Omental fat pad (tissue), 4 donors: ENCODE results near the gene FAM53A. TPM values are rescaled to one million over a fixed set of nuclear protein-coding genes. Genes with fewer than 3 reads are reported as not detected.

Experiments
- ATAC-seq: fragments of 150-250 bp; one replicate; pipeline ENCODE4 v1.9.1; 2016; ENCODE audit warnings: mild to moderate bottlenecking, moderate library complexity; ENCODE audit not compliant: low FRiP score
- DNase-seq: peaks from one replicate; pipeline ENCODE4 v3.0.0-alpha.2; 2019; ENCODE audit warnings: low spot score
- CTCF ChIP-seq, 3 donors: fragments of 450-650 bp; IDR thresholded peaks; one replicate each; pipeline ENCODE4 v1.5.1; 2016 to 2017; ENCODE audit warnings: antibody characterized with exemption in 3 of 3, mild to moderate bottlenecking in 3 of 3, moderate library complexity in 2 of 3
- small RNA-seq: library from RNA; depleted of rRNA; stranded (forward); fragments of <200 nt; gene quantifications from one replicate; pipeline ENCODE3, GENCODE V24; 2016
- total RNA-seq, 4 donors: library from RNA; depleted of rRNA; stranded (reverse); fragments of >200 nt; gene quantifications; one replicate each; pipeline ENCODE4 v1.1.0, GENCODE V29; 2016

Gene FAM53A
- total RNA-seq, 4 donors from 2014 or later, result 2.0 to 10.9 (median 5.6) TPM

- TF ChIP-seq CTCF (IDR thresholded peaks at IDR 0.05), result no peak
- DNase-seq (no peak), ATAC-seq (no peak)
Measured at GRCh38 chr4:1593881-1594345, 90.2 kb downstream of the FAM53A start.

- TF ChIP-seq CTCF (IDR thresholded peaks at IDR 0.05), result no peak
- no peak for ATAC-seq
- no peak for DNase-seq
Measured at GRCh38 chr4:1593458-1593857, 90.7 kb downstream of the FAM53A start.

- no peak for TF ChIP-seq CTCF (IDR thresholded peaks at IDR 0.05)
- ATAC-seq (no peak), DNase-seq (no peak)
Measured at GRCh38 chr4:1592709-1593417, 91.2 kb downstream of the FAM53A start.

- DNase-seq (no peak), ATAC-seq (no peak)
- TF ChIP-seq CTCF (IDR thresholded peaks at IDR 0.05), result no peak
Measured at GRCh38 chr4:1592068-1592708, 91.9 kb downstream of the FAM53A start.

- no peak for ATAC-seq
- no peak for TF ChIP-seq CTCF (IDR thresholded peaks at IDR 0.05)
- DNase-seq, result no peak
Measured at GRCh38 chr4:1591107-1591506, 93.0 kb downstream of the FAM53A start.

- ATAC-seq (no peak), DNase-seq (no peak)
- TF ChIP-seq CTCF (IDR thresholded peaks at IDR 0.05), result no peak
Measured at GRCh38 chr4:1590244-1590643, 93.9 kb downstream of the FAM53A start.

Small RNAs within 50 kb of the gene (small RNA-seq; reads per million reads assigned to genes)
- not detected for gene RF00019

Other genes starting within 250 kb of the FAM53A start
- gene SLBP, start 28.0 kb upstream of the FAM53A start, total RNA-seq, result 10 to 100 TPM; 33.3 to 58.4 (median 40.3) TPM
- 10 to 100 TPM; 31.9 to 59.0 (median 43.5) TPM for gene TMEM129, start 37.0 kb upstream of the FAM53A start, total RNA-seq
- 10 to 100 TPM in 2 of 4 donors, 1 to 10 TPM in 2; 6.0 to 25.7 (median 10.0) TPM for gene TACC3, start 37.2 kb upstream of the FAM53A start, total RNA-seq
- 1 to 10 TPM; 1.3 to 3.5 (median 2.6) TPM for gene FGFR3, start 109.0 kb upstream of the FAM53A start, total RNA-seq
- gene LETM1, start 171.8 kb upstream of the FAM53A start, total RNA-seq, result 100 to 1,000 TPM in 1 of 4 donors, 10 to 100 TPM in 3; 42.2 to 104 (median 52.8) TPM
- 10 to 100 TPM; 19.1 to 33.1 (median 28.8) TPM for gene NSD2, start 187.1 kb upstream of the FAM53A start, total RNA-seq